GM18519 (cell line): ENCODE results near the gene CPNE2.

Source experiments
- ATAC-seq: cut with Tn5 transposase; IDR thresholded peaks from one replicate; pipeline ENCODE4 v1.9.1; 2021; ENCODE audit warnings: mild to moderate bottlenecking, moderate library complexity; ENCODE audit not compliant: unreplicated experiment, low FRiP score

The CPNE2 gene

GRCh38 chr16:57159447-57159846 is 67.1 kb downstream of the CPNE2 start:
- ATAC-seq: no peak

GRCh38 chr16:57163842-57164241 is 71.5 kb downstream of the CPNE2 start:
- no peak for ATAC-seq

- ATAC-seq: no peak
Measured at GRCh38 chr16:57165483-57165882, 73.1 kb downstream of the CPNE2 start.

- ATAC-seq: no peak
Measured at GRCh38 chr16:57165938-57166337, 73.6 kb downstream of the CPNE2 start.

GRCh38 chr16:57166451-57166850 is 74.1 kb downstream of the CPNE2 start:
- ATAC-seq: no peak

GRCh38 chr16:57166951-57167350 is 74.6 kb downstream of the CPNE2 start:
- ATAC-seq: no peak

GRCh38 chr16:57167538-57167937 is 75.2 kb downstream of the CPNE2 start:
- ATAC-seq: no peak

GRCh38 chr16:57167953-57168352 is 75.6 kb downstream of the CPNE2 start:
- ATAC-seq: no peak

GRCh38 chr16:57169327-57169726 is 76.9 kb downstream of the CPNE2 start:
- ATAC-seq: no peak

- no peak for ATAC-seq
Measured at GRCh38 chr16:57172721-57173290, 80.4 kb downstream of the CPNE2 start.

GRCh38 chr16:57175896-57176295 is 83.5 kb downstream of the CPNE2 start:
- ATAC-seq: no peak

- ATAC-seq: no peak
Measured at GRCh38 chr16:57178196-57178595, 85.8 kb downstream of the CPNE2 start.

- ATAC-seq: no peak
Measured at GRCh38 chr16:57178793-57179212, 86.4 kb downstream of the CPNE2 start.

GRCh38 chr16:57179215-57179828 is 86.9 kb downstream of the CPNE2 start:
- no peak for ATAC-seq

- no peak for ATAC-seq
Measured at GRCh38 chr16:57184113-57184512, 91.7 kb downstream of the CPNE2 start.

GRCh38 chr16:57184887-57185445 is 92.6 kb downstream of the CPNE2 start:
- no peak for ATAC-seq

- ATAC-seq: peak; percentile 26
Measured at GRCh38 chr16:57185446-57185944, 93.1 kb downstream of the CPNE2 start.

GRCh38 chr16:57185945-57186871 is 93.8 kb downstream of the CPNE2 start, which contains the start of the genes PSME3IP1 and RSPRY1:
PSME3IP1 (minus strand) TSS chr16:57186039; CDS start chr16:57173854, 12,185 bp downstream.
RSPRY1 (plus strand) TSS chr16:57186329; CDS start chr16:57204659, 18,330 bp downstream.
- peak; percentile 70 for ATAC-seq

GRCh38 chr16:57186872-57187854 is 94.8 kb downstream of the CPNE2 start:
- ATAC-seq: no peak
